Fibroblast of gingiva (primary cell): Measurements from ENCODE around the gene TFPI.
A peak's percentile ranks its signal among the peaks of the same experiment; 100 is the strongest.
"Not testable (repeated sequence)": the region's sequence is repeated elsewhere in the genome, so short reads cannot be mapped to it uniquely, and the experiment has no call there.

ENCODE experiments used
- DNase-seq: peaks from one replicate; pipeline ENCODE4 v3.0.0-alpha.2; 2011; ENCODE audit warnings: low read depth

The TFPI gene

GRCh38 chr2:187552828-187553681 lies 1.2 kb downstream of the TFPI start:
- DNase-seq: peak; percentile 56

DNA sequence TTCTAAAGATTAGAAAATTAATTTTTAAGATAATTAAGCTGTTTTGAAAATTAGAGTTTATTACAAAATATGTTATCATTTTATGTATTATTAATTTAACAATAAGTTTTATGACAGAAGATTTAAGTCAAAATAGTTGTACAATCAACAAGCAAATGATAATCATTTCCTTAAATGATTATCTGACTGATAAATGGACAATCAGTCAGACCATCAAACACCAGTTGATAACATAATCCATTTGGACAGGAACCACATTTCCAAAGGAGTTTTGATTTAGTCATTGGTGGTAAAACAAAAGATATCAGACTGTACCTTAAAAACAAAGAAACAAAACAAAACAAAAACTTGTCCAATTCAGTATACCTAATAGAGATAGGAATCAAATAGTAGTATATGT lies 1.9 kb downstream of the TFPI start:
- DNase-seq: no peak

DNA sequence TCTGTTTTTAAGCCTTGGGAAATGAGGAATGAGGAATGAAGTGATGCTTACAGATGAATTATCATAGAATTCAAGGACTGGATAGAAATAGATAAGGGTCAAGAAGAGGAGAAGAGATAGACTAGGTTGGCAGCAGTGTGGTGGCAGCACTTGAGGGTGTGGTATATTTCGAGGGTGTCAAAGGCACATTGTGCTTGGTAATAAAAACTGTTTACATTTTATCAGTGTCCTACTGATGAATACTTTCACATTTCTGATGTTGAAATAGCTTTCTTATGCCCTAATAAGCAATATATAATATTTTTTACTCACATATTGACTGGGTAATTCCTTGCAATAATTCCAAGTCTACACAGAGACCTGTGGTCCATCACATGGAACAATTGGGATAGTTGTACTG lies 3.4 kb downstream of the TFPI start:
- DNase-seq: no peak

DNA sequence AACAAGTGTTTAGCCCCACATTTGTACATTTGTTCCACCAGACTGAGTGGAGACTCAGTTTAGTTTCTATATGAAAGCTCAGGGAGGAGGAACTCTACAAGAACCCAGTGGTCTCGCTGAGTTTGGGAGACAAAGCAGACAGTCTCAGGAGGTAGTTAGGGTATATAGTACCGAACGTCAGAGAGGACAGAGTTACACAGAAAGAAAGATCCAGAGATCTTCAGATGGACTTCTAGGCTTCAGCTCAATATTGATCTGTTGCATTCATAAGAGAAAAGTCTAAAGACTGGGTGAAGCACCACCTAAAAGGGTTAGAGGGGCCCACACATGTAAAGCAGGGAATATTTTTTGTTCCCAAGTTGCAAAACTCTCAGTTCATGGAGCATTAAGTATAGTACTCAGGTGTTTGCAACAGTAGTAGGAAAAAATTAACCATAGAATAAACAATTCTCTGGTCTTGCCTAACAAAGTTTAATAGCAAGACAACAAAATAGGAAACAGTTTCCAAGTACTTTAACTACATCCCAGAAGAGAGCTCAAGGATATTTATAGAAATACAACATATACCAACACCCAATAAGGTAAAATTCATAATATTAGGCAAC lies 4.2 kb downstream of the TFPI start:
- DNase-seq: no peak

- no peak for DNase-seq
Observed at GRCh38 chr2:187549193-187549592, 5.0 kb downstream of the TFPI start.

- no peak for DNase-seq
Observed at GRCh38 chr2:187548656-187549055, 5.6 kb downstream of the TFPI start.

DNA sequence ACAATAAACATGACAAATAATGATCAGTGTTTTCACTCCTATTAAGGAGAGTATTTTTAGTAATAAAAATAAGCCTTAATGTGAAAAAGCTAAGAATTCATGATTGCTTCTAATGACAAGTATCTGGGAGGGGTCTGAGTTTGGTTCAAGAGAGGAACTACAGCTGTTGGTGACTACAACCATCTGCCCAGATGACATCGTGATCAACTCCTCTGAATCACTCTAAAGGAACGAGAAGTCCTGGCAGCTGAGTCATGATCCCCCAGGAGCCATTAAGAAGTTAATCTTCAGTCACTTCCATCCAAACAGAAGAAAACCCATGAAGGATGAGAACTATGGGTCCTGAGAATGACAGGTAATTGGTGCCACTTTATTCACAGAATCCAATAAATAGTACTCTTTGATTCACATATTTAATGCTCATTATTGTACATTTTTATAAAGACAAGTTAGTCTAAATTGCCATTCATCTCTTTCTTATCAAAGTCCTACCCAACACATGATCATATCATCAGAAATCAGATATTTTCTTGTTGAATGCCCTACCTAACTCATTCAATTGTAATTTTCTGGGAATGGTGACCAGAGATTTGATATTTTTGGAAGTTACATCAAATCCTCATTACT lies 6.8 kb downstream of the TFPI start:
- peak; percentile 90 for DNase-seq

DNA sequence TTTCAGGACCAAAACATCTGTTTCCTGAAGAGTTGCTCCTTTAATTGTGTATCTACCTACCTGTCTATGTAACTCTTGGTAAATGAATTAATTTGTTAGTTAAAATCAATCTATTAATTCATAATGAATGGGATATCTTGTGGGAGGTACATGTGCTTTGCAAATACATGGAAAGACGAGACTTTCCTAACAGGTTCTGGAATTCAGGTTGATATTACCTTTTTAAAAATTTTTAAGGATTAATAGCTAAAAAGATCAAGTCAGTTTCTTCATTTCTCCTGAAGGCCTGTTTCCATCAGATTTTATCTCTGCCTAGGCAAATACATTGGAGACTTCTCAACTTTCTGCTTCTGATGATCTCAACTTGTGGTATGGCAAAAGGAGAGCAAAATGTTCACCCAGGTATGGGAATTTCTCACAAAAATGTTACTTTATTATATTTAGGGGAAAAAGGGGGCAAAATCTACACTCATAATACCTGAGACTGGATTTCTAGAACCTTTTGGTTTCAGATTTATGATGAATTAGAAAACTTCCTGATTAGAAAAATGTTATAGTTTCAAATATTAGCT lies 7.4 kb downstream of the TFPI start:
- no peak for DNase-seq

DNA sequence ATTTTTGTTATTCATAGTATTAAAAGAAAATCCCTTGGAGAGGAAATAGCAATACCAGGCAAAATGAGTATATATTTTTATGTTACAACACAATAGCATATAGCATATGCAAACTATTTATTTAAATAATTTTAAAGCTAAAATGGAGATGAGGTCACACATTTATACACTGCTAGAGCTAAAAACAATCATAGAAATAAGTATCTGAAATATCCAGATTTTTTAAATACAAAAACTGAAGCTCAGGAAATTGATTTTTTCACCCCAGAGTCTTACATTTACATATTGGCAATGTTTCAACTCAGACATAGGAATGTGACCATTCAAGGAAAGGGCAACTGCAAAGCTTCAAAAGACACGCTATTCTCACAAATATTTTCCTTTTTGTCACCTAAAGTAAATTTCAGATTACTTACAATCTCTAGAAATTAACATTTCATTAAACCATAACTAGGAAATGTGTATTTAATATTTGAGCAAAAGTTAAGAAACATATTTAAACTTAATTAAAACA lies 8.9 kb downstream of the TFPI start:
- DNase-seq: no peak

GRCh38 chr2:187544371-187545080 lies 9.7 kb downstream of the TFPI start:
- no peak for DNase-seq

DNA sequence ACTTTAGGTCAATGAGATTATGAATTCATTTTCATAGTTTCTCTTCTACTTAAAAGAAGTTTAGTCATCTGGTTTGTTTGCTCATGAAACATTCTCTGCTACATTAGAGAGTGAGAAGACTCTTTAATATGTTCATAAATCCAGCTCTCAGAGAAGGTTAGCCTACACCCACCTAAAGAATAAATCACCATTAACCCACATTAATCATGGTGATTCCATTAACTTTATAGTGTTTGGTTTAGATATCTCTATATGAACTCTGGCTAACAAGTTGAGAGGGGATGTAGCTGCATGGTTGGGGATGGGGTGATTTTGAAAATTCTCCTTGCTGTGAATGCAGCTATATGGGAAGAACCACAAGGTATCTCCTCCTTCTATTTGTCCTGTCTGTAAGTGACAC lies 10.7 kb downstream of the TFPI start:
- no peak for DNase-seq

- DNase-seq: peak; percentile 35
Observed at GRCh38 chr2:187542123-187542522, 12.1 kb downstream of the TFPI start.

DNA sequence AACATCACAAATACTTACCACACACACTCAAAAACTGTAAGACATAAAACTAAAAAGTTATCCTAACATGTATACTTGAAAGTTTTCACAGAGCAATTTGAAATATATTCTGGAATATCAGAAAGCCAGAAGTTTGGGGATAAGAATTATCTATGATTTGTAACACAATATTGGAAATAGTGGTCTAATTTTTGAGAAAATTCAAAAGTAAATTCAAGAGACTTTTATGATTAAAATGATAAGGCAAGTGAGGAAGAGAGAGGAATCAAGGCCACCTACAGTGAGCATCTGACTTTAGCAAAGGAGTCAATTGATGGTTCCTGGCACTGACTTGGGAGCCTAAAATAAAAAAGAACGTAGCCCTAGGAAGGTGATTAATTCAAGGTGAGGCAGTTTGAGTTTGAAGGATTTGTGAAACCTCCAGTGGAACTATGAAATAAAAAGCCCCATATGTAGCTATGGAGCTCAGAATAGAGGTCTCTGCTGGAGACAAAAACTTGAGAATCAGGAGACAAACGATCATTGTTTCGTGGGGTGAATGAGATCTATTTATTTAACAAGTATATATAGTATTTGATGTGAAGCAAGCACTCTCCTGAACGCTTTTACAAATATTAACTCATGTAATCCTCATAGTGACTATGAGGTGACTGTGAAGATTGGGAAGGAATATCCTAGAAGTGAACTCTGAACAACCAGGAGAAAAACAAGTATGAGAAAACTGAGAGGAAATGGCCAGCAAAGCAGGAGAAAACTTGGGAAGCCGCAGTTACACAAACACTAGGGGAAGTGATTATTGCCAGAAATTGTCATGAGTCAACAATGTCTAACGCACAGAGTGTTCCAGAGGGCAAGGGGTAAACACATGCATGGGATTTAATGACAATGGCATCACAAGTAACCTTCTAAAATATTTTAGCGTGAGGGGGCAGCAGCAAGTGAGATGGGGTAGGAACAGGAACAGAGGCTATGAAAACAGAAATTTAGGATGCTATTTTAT lies 12.8 kb downstream of the TFPI start:
- DNase-seq: peak; percentile 97

DNA sequence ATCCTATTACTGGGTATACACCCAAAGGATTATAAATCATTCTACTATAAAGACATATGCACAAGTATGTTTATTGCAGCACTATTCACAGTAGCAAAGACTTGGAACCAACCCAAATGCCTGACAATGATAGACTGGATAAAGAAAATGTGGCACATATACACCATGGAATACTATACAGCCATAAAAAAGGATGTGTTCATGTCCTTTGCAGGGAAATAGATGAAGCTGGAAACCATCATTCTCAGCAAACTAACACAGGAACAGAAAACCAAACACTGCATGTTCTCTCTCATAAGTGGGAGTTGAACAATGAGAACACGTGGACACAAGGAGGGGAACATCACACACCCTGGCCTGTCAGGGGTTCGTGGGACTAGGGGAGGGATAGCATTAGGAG lies 16.0 kb downstream of the TFPI start:
- DNase-seq: not testable (repeated sequence)

- not testable (repeated sequence) for DNase-seq
Observed at GRCh38 chr2:187535381-187535780, 18.9 kb downstream of the TFPI start.

DNA sequence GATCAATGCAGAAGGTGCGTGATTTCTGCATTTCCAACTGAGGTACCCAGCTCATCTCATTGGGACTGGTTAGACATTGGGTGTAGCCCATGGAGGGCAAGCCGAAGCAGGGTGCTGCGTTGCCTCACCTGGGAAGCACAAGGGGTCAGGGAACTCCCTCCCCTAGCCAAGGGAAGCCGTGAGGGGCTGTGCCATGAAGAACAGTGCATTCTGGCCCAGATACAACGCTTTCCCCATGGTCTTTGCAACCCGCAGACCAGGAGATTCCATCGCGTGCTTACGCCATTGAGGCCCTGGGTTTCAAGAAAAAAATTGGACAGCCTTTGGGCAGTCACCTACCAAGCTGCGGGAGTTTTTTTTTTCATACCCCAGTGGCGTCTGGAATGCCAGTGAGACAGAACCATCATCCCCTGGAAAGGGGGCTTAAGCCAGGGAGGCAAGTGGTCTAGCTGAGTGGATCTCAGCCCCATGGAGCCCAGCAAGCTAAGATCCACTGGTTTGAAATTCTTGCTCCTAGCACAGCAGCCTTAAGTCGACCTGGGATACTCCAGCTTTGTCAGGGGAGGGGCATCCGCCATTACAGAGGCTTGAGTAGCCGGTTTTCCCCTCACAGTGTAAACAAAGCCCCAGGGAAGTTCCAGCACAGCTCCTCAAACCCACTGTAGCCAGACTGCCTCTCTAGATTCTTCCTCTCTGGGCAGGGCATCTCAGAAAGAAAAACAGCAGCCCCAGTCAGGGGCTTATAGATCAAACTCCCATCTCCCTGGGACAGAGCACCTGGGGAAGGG lies 21.7 kb downstream of the TFPI start:
- DNase-seq: no peak

DNA sequence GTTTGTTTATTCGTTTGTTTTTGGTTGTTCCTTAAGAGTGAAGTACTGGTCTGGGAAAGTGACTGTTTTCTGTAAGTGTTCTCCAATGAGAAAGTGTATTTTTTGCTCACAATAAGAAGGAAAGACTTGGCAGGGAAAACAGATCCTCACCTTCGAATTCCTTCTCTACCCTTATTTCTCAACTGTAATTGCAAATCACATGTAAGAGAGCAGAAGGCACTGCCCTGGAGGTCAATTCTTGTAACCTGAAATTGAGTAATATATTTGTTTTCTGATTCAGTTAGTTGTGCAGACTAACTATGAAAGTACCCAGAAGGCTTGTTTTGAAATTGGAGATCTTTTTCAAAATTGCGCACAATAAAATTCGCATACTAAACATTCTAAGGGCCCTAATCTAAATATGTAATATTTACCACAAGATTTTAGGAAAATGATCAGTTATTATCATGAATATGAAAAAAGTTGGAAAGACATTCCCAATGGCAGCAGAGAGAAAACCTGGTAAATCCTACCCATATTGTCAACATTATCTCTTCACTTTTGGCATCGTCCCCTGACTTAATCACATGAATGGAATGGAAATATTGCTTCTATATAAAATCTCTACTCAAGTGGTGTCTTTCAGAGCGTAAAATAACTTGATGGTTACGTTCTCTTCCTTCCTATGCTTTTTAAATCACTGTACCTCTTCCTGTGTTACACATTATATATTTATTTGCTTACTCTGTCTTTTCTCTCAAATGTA lies 24.1 kb downstream of the TFPI start:
- peak; percentile 23 for DNase-seq

DNA sequence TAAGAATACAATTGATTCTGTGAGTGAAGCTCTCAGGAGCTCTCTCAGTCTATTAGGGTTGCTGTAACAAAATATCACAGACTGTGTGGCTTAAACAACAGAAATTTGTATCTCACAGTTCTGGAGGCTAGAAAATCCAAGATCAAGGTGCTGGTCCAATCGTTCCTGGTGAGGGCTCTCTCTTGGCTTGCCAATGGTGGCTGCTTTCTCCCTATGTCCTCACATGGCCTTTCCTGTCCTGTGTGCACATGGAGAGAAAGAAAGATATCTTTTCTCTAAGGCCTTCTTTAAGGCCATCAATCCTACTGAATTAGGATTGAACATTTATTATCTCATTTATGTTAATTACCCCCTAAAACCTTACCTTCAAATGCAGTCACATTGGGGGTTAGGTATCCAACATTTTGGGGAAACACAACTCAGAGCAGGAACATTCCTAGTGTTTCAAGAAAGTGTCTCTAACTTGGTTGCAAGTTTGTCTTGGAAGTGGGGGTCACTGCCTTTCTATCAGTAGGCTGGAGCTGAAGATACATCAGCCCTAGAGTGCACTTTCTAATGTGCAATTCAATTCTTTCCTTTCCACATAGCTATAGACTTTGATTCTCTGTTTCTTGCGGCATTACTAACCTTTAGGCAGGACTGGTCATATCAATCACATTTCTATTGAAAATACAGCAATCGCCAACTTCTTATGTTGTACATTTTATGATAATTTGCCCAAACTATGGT lies 24.8 kb downstream of the TFPI start:
- no peak for DNase-seq

DNA sequence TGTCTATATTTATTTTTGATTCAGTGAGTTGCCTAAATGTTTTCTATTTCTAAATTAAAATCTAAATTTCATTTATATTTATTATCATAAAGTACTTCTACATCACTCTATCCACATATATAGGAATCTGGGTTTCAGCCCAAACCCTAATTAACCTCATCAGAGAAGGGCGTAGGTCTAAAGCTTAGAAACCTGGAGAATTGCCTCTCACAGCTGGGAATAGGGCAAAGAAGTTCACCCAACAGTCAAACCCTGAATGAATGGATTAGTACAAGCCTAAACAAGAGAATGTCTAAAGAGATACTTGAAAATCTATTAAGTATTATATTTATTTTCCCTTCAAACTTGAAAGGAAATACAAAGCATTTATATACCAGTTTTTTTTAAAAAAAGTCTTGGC lies 26.2 kb downstream of the TFPI start:
- DNase-seq: no peak
